ENCODE data around the gene TPGS2. TPM values are rescaled to one million over a fixed set of nuclear protein-coding genes. Genes with fewer than 3 reads are reported as not detected.

The TPGS2 gene
- total RNA-seq, 1 experiment from 2014 or later = 160 TPM

DNA sequence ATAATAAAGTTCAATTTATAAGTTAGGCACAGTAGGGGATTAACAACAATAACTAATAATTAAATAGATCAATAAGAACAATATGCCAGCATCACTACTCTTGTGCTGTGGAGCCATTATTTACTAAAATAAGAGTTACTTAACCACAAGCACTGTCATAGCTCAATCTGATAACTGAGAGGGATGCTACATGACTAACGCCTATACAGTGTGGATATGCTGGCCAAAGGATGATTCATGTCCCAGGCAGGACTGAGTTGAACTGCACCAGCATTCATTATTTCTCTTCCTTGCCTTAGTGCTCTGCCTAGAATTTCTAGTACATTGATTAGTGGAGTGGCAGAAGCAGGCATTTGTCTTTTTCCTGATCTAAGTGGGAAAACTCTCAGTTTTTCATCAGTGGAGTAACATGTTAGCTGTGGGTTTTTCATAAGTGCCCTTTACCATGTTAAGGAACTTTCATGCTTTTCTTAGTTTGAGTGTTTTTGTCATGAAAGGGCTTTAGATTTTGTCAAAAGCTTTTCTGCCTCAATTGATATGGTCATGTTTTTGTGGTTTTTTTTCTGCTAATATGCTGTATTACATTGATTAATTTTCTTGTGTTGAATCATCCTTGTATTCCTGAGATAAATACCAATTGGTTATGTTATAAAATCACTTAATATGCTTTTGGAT, 21.9 kb upstream of the TPGS2 start:
- CTCF ChIA-PET = no interaction called here
- TF ChIP-seq, protein P1, sequence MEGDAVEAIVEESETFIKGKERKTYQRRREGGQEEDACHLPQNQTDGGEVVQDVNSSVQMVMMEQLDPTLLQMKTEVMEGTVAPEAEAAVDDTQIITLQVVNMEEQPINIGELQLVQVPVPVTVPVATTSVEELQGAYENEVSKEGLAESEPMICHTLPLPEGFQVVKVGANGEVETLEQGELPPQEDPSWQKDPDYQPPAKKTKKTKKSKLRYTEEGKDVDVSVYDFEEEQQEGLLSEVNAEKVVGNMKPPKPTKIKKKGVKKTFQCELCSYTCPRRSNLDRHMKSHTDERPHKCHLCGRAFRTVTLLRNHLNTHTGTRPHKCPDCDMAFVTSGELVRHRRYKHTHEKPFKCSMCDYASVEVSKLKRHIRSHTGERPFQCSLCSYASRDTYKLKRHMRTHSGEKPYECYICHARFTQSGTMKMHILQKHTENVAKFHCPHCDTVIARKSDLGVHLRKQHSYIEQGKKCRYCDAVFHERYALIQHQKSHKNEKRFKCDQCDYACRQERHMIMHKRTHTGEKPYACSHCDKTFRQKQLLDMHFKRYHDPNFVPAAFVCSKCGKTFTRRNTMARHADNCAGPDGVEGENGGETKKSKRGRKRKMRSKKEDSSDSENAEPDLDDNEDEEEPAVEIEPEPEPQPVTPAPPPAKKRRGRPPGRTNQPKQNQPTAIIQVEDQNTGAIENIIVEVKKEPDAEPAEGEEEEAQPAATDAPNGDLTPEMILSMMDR (IDR thresholded peaks at IDR 0.05; ENCODE audit: unreplicated experiment) = no peak
- H3K36me3 Mint-ChIP-seq (ENCODE audit: insufficient read depth, unreplicated experiment) = no peaks in the 10 kb centered on the region
- no peak overlapping the region for H3K4me3 Mint-ChIP-seq (ENCODE audit: low read depth, unreplicated experiment)
- intact Hi-C loops (cut with micrococcal nuclease; ENCODE audit: unreplicated experiment) = no loop called here
- H3K27me3 Mint-ChIP-seq (ENCODE audit: unreplicated experiment) = no peaks in the 10 kb centered on the region
- peak overlapping the region; percentile 50 for H3K27ac Mint-ChIP-seq (ENCODE audit: unreplicated experiment)
- no peaks in the 10 kb centered on the region for H3K9me3 Mint-ChIP-seq (ENCODE audit: low read depth, unreplicated experiment)
- DNase-seq = peak; percentile 13
- peaks cover 22% of the 10 kb centered on the region for H3K4me1 Mint-ChIP-seq (ENCODE audit: low read depth, unreplicated experiment)
- BruUV-seq (replicated peaks) = no TSS peak

GRCh38 chr18:36849288-36850006, 20.6 kb upstream of the TPGS2 start:
- Mint-ChIP-seq H3K9me3 (ENCODE audit: low read depth, unreplicated experiment) (no peaks in the 10 kb centered on the region), H3K27me3 (ENCODE audit: unreplicated experiment) (no peaks in the 10 kb centered on the region), H3K4me1 (ENCODE audit: low read depth, unreplicated experiment) (peaks cover 22% of the 10 kb centered on the region), H3K27ac (ENCODE audit: unreplicated experiment) (no peak overlapping the region), H3K36me3 (ENCODE audit: insufficient read depth, unreplicated experiment) (no peaks in the 10 kb centered on the region), H3K4me3 (ENCODE audit: low read depth, unreplicated experiment) (no peak overlapping the region)
- CTCF ChIA-PET = no interaction called here
- no peak for DNase-seq
- intact Hi-C loops (cut with micrococcal nuclease; ENCODE audit: unreplicated experiment) = no loop called here
- no TSS peak for BruUV-seq (replicated peaks)
- TF ChIP-seq, protein P1 (IDR thresholded peaks at IDR 0.05; ENCODE audit: unreplicated experiment) = no peak

DNA sequence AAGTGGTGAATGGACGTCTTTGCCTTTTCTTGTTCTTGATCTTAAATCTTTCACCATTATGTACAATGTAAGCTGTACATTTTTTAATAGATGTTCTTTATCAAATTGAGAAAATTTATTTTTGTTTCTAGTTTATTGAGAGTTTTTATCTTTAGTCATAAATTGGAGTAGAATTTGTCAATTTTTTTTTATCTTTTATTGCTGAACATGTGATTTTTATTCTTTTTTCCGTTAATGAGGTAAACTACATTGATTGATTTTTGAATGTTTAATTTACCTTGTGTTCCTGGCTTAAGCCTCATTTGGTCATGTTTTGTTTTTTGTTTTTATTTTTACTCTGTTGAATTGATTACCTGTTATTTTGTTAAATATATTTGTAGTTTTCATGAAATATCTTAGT, 19.8 kb upstream of the TPGS2 start:
- DNase-seq = no peak
- H3K36me3 Mint-ChIP-seq (ENCODE audit: insufficient read depth, unreplicated experiment) = no peaks in the 10 kb centered on the region
- intact Hi-C loops (cut with micrococcal nuclease; ENCODE audit: unreplicated experiment) = no loop called here
- no peak overlapping the region for H3K4me3 Mint-ChIP-seq (ENCODE audit: low read depth, unreplicated experiment)
- H3K4me1 Mint-ChIP-seq (ENCODE audit: low read depth, unreplicated experiment) = peaks cover 22% of the 10 kb centered on the region
- no peaks in the 10 kb centered on the region for H3K27me3 Mint-ChIP-seq (ENCODE audit: unreplicated experiment)
- BruUV-seq (replicated peaks) = no TSS peak
- TF ChIP-seq, protein P1 (IDR thresholded peaks at IDR 0.05; ENCODE audit: unreplicated experiment) = no peak
- CTCF ChIA-PET = no interaction called here
- H3K9me3 Mint-ChIP-seq (ENCODE audit: low read depth, unreplicated experiment) = no peaks in the 10 kb centered on the region
- H3K27ac Mint-ChIP-seq (ENCODE audit: unreplicated experiment) = no peak overlapping the region

GRCh38 chr18:36843784-36844183, 15.0 kb upstream of the TPGS2 start:
- H3K4me3 Mint-ChIP-seq (ENCODE audit: low read depth, unreplicated experiment) = no peak overlapping the region
- TF ChIP-seq, protein P1 (IDR thresholded peaks at IDR 0.05; ENCODE audit: unreplicated experiment) = no peak
- CTCF ChIA-PET = no interaction called here
- no peaks in the 10 kb centered on the region for H3K9me3 Mint-ChIP-seq (ENCODE audit: low read depth, unreplicated experiment)
- no TSS peak for BruUV-seq (replicated peaks)
- no peaks in the 10 kb centered on the region for H3K4me1 Mint-ChIP-seq (ENCODE audit: low read depth, unreplicated experiment)
- intact Hi-C loops (cut with micrococcal nuclease; ENCODE audit: unreplicated experiment) = no loop called here
- H3K27me3 Mint-ChIP-seq (ENCODE audit: unreplicated experiment) = no peaks in the 10 kb centered on the region
- DNase-seq = no peak
- H3K27ac Mint-ChIP-seq (ENCODE audit: unreplicated experiment) = no peak overlapping the region
- H3K36me3 Mint-ChIP-seq (ENCODE audit: insufficient read depth, unreplicated experiment) = no peaks in the 10 kb centered on the region
